Epithelial cell of prostate (primary cell): ENCODE data around the gene PLCB4.

ENCODE experiments used
- DNase-seq: peaks from one replicate; pipeline ENCODE4 v3.0.0-alpha.2; 2011; ENCODE audit warnings: low read depth, low spot score
- H3K27ac ChIP-seq: fragments of 450-650 bp; 2 replicates; pipeline ENCODE4 v1.5.1; 2017; ENCODE audit warnings: mild to moderate bottlenecking

The PLCB4 gene

DNA sequence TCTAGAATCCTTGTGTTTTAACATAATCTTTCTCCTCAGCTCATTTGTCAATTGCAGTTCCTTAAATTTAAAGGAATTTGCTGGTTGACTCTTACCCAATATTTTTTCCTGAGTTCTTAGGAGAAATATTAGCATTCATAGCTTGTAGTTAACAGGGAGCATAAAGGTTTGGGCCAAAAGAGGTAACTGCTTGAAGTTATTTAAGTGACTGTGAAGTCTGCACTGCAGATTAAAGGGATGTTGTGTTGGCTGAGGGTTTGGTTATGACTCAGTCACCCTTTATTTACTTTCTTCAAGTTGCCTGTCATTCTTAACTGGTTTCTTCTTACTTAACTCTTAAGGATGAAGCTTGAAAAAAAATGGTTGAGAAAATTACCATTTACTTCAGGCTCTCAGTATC is 225.2 kb downstream of the PLCB4 start:
- peak; percentile 34 for DNase-seq
- H3K27ac ChIP-seq, result no peak overlapping the region

DNA sequence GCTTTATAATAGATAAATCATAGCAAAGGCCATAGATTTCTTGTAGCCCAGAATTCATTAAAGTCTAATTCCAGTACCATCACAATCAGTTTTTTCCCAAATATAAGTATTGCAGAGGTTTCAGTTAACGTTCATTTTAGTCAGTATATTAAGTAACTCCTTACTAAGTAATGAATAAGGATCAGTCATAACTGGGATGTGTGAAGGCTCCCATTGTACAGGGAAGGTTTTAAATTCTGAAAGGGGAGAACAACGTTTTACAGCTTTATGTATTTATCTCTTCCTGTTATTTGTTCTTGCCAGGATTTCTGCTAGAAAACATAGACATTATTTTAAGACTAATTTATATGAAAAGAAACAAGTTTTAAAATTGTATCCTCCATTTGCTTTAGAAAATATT is 230.0 kb downstream of the PLCB4 start:
- DNase-seq, result no peak
- H3K27ac ChIP-seq, result no peak overlapping the region

DNA sequence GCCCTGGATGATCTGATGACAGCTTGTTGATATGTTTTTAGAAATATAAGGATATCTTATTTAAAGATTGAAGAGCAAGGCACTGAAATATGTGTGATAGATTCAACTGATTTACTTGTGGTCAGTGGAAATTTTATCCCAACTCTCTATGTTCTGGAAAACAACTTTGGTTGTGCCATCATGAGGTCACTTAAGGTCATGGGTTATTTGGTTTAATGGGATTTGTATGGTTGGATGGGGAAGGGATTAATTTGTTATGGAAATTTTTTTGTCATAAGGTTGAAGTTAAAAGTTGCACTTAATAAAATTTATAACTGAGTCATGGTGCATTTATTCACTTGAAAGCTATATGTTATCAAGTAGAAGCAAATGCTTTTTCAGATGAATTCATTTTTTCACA is 231.2 kb downstream of the PLCB4 start:
- H3K27ac ChIP-seq, result no peak overlapping the region
- no peak for DNase-seq

DNA sequence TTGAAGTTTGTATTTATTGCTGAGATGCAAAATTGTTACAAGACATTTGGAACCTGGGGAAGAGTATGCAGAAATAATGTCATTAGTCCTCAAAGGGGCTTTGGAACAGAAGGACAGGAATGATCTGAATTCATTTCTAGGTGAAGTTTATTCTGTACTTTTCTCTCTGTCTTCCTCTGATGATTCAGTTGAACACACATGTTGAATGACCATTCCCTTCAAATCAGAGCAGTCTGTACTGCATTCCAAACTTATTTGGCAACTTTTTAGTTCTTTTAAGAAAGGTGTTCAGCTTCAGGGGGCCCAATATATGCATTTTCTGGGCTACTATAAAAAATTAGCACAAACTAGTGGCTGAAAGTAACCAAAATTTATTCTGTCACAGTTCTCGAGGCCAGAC is 231.6 kb downstream of the PLCB4 start:
- DNase-seq, result no peak
- H3K27ac ChIP-seq, result no peak overlapping the region

DNA sequence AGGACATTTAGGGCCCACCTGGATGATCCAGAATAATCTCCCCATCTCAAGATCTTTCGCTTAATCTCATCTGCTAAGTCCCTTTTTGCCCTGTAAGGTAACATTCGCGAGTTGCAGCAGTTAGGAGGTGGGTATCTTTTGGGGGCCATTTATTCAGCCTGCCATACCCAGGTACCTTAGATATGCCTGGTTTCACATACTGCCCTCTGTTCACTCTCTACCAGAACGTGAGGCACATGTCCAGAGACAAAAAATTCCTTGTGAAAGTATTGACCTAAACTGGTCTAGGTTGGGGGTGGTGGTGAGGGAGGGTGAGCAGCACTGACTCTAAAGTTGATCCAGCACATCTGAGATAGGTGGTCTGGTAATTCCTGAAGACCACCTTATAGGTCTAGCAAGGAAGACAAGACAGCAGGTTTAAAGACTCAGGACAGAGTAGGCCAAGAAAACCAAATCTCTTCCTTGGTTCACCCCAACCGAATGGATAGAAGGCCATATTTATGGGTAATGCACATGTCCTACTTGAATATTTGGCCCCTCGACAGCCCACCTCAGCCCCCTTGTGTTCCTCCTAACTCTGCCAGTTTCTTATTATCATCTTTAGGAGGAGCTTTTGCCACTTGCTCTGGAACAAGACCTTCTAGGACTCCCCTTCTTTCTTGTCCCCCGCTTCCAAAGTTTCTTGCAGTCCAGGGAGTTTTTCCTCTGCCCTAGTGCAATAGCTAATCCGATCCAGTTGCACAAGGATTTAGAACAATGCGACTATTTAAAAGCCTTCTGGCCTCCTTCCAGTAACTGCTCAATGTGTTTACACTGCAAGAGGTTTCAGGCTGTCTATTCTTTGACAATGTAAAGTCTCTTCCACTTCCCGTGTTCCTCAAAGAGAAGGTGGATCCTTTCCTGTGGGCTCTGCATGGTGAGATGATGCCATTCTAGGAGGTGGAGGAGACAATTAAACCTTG is 232.5 kb downstream of the PLCB4 start:
- peak; percentile 68 for DNase-seq
- no peak overlapping the region for H3K27ac ChIP-seq

DNA sequence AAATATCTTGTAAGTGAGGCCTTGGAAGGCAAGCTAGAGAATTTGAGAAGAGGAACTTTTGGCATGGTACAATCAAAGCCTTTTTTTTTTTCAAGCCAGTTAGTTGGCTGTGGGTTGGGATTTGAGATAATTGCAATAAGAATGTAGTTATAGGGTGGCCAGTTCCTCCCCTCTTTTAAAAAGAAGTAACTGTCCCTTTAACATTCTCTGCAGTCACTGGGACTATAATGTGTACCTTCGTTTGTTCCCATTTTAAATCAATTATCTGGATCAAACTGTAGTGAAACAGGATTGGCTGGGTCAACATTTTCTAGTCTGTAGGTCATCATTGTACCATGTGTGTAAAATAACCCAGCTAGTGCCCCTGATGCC is 233.2 kb downstream of the PLCB4 start:
- no peak for DNase-seq
- no peak overlapping the region for H3K27ac ChIP-seq

DNA sequence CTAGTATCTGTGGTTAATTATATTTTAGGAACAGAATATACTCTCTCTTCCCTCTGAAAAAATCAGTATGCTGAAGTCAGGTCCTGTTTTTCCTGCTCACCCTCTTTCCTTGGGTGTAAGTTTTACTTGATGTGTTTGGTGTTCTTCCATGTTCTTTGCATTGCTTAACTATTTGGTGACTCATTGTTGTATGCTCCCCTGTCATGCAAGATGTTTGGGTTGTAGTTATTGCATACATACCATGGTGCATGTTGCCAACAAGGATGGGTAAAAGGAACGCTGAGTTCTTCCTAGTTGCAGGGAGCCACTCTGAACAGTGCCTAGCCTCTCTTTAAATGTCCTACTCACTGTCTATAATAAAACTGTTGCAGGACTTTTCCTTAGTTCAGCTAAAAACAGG is 237.6 kb downstream of the PLCB4 start:
- peak; percentile 87 for DNase-seq
- H3K27ac ChIP-seq, result peak overlapping the region; percentile 8

DNA sequence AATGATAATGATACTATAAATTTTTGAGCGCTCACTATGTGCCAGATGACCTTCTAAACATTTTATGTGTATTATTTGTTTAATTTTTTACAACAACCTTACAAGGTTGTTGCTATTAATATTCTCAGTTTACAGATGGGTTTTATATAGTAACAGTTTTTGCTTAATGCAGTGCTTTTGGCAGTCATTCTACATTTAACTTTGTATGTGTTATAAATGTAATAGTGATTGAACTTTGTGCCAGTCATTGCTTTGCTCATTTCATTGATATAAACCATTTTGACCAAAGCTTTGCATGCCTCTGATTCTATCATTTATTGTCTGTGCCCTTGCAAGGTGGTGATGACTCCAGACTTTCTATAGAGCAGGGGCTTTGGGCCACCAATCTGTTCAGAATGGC is 239.2 kb downstream of the PLCB4 start:
- DNase-seq, result no peak
- H3K27ac ChIP-seq, result no peak overlapping the region

DNA sequence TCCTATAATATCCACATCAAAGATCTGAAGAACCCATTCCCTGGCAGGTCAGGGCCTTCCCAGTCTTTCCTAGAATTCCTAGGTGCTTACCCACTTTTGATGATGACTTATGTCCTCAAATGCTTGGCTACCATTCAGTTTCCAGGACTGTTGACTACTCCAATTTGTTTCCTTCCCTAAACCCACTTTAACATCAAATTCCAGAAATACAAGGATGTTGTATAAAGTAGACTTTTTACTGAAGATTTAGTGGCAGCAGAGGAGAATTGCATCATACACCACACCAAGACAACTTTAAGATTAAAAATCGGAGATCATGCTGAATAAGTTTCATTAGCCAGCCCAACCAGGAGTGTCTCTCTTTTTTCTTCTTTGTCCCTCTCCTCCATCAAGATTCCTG is 242.2 kb downstream of the PLCB4 start:
- no peak overlapping the region for H3K27ac ChIP-seq
- DNase-seq, result no peak

DNA sequence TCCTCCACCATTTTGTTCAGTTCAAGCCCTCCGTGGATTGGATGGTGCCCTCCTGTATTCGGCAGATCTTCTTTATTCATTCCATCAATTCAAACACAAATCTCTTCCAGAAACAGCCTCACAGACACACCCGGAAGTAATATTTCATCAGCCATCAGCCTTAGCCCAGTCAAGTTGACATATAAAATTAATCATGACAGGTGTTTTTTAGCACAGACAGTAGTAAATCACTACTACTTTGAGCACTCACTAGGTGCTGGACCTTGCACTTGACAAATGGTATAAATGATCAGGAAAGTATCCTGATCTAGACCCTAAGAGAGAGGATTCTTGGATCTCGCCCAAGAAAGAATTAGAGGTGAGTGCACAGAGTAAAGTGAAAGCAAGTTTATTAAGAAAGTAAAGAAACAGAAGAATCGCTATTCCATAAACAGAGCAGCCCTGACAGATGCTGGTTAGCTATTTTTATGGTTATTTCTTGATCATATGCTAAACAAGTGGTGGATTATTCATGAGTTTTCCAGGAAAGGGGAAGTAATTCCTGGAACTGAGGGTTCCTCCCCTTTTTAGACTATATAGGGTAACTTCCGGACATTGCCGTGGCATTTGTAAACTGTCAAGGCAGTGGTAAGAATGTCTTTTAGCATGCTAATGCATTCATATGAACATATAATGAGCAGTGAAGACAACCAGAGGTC is 250.9 kb downstream of the PLCB4 start:
- H3K27ac ChIP-seq, result no peak overlapping the region
- DNase-seq, result no peak

DNA sequence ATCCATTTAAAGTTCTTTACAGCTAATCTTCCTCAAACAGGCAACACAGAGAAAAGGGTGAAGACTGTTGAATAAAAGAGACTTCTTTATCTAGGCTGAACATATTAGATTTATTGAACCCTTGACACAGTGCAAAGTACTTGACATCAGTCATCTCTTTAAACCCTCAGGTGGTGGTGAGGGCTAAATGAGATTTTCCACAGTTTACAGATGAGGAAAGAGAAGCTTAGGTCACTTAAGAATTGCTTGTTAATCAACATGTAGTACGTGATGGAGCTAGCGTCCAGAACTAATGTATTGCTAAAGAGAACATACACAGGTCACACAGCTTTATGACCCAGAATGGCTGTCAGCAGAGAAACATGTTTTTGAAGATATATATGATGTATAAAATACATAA is 252.1 kb downstream of the PLCB4 start:
- no peak for DNase-seq
- H3K27ac ChIP-seq, result no peak overlapping the region

DNA sequence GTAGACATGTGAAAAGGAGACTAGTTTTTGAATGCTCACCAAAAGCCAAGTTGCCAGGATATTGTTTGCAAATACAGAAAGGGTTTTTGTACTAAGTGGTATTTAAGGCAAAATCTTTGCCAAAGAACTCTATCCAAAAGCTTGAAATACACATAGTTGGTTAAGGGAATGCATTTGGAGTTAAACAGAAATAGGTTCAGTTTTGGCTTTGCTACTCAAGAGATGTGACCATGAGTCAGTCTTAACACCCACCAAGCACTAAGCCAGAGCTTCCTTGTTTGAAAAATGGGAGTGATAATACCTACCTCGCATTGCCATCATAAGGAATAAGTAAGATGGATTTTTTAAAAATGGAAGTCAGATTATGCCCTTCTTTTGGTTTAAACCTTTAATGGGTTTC is 253.8 kb downstream of the PLCB4 start:
- no peak overlapping the region for H3K27ac ChIP-seq
- no peak for DNase-seq

DNA sequence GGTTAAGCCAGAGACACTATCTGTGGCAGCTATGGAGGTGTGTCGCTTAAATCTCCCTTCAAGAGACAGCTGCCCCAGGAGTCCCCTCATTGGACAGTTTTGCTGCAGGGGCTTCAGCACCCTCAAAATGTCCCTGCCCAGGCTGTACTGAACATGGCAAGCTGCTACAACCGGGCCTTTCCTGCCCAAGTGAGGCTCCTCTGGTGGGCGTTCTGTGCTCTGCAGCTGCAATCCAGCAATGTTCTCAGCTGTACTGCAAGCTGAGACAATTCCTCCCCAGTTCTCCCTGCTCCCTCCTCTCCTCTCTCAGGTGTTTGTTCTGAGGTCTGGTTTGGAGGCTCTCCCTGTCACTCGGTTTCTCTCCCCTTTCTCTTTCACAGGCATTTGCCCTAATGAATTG is 254.7 kb downstream of the PLCB4 start:
- DNase-seq, result no peak
- H3K27ac ChIP-seq, result no peak overlapping the region

DNA sequence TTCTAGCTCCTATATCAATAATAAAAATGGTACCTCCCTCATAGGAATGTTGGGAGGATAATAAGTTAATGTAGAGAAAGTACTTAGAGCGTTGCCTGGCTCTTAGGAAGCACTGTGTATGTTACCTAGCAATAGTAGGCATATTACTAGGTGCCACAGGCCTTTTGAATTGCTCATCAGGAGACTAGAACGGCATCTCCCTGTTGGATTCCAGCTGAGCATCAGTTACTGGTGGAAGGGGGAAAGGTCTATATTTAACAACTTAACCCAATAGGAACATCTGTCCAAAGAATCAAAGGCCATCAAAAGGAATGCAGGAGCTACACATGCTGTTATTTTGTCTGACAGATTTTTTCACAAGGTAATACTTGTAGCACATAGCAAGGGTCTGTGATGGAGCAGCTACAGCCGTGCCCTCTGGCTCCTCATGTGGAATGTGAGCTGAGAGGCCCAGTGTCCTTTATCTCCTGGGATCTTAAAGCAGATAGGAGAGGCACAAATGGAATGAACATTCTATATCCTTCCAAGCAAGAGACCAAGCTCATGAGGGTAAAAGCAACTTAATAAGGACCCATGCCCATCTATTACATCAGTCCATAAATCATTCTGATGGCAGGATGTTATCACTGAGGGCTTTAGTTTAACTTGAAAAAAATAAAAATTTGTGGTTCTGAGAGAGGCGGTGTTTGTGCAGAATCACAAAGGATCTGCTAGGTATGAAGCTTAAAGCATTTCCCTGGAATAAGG is 260.6 kb downstream of the PLCB4 start:
- no peak overlapping the region for H3K27ac ChIP-seq
- DNase-seq, result no peak

DNA sequence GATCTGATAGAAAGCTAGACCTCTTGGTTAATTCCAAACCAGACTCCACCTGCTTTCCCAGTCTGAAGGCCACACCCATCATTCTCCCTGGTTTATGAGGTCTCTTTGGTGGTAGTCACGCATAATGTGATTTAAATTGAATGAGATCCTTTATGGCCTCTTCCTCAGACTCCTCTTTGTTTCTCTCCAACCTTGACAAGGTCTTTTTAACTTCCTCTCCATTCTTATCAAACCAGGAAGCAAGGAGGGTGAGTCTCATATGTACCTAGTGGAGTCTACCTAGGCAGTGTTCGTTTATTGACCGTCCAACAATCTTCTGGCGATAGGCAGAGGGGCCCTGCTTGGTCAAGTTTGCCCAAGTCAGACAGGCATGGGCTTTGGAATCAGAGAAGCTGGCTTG is 261.3 kb downstream of the PLCB4 start:
- DNase-seq, result no peak
- no peak overlapping the region for H3K27ac ChIP-seq

DNA sequence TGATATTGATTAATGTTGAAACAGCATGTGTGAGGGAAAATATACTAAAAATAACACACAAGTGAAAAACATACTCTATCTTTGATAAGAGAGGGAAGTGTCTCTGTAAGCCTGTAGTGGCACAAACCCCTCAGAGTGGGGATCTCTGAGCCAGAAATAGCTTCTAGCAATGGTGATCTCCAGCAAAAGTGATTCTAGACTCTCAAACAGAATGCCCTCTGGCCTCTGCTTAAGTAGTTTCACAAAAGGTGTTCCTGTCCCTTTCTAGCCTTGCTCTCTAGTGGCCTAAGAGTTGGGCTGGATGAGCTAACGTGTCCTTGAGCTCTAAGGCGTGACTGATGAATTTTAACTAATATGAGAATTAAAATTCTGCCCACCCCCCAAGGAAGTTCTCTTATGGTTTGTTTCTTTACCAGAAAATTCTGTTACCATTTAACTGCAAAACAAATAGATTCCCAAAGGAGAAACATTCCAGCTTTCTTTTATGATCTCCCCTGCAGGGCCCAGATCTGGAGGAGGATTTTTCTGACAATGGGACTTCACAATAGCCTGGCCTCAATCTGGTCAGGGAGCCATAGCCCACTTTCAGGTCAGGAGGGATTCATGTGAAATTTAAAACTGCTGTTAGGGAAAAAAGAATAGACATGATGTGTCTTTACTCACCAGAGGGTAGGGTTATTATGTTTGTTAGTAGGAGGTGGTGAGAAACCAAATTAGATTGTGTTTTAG is 263.0 kb downstream of the PLCB4 start:
- DNase-seq, result no peak
- H3K27ac ChIP-seq, result no peak overlapping the region

DNA sequence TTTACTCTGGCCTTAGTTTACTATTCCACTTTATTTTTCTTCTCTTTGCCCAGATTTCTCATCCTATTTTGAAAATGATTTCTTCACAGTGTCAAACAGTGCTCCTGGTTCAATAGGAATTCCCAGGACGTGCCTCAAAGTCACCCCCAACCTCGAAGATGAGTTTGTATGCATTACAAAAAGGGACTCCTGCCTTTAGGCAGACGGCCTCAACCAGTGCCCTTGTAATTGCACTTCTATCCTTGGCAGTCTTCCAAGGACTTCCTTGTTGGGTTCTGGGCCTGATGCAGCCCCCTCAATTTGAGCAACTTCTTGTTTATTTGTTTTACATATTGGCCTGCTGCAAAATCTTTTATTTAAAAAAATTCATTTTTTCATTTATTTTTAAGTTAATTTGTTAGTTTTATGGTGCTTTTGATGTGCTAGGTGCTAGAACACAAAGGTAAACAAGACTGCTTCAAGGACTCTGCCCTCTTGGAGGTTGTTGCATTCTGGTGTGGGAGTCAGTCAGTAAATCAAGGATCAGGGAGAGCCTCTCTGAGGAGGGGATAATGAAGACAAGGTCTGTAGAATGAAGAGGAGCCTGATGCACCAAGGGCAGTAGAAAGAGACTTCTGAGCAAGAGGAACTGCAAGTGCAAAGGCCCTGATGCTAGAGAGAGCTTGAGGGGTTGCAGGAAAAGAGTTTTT is 264.0 kb downstream of the PLCB4 start:
- no peak overlapping the region for H3K27ac ChIP-seq
- no peak for DNase-seq

DNA sequence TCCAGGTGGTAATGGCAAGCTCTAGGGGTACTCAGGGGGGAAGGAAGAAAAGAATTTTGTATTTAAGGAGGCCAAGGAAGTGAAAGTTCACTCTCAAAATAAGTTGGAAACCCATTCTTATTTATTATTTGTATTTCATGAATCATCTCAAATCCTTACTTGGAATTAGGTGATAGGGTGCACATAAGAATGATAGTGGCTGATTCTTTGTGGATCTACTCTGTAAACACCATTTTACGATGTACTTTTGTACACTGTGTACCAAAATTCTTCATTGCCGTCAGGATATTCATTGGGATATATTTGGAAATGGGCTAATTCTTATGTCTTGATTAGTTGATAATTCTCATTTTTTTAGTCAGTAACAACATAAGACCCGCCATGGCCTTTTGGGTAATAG is 266.0 kb downstream of the PLCB4 start:
- H3K27ac ChIP-seq, result no peak overlapping the region
- no peak for DNase-seq

DNA sequence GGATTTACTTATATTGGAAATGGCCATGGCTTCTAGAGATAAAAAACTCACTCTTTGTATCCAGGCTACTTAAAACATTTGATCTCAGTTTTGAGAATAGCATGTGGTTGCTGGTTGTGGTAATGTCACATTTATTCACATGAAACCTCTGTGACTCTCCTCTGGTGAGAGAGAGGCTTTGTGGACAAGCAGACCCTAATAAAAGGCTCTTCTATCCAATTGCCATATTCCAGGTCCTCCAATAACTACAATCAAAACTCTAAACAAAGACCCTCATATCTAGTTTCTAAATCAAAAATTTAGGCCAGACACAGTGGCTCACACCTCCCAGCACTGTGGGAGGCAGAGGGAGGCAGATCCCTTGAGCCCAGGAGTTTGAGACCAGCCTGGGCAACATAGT is 269.2 kb downstream of the PLCB4 start:
- H3K27ac ChIP-seq, result no peak overlapping the region
- no peak for DNase-seq

DNA sequence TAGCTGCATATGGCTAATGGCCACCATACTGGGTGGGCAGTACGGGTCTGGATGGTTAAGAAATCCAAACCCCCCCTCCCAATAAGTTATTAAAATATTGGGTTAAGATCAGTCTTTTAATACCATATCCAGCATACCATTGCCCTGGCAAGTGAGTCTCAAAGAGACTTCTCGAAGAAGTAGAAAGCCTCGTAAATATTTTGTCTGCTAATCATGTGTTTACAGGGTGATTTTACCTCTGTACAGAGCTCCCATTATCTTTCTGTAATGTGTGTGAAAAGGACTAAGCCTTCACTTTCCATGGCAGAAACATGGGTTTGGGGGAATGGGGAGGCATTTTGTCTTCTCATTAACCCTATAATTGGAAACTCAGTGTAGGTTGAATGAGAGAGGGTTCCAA is 270.8 kb downstream of the PLCB4 start:
- DNase-seq, result no peak
- no peak overlapping the region for H3K27ac ChIP-seq
